Jurkat, Clone E6-1 (cell line): ENCODE measurements around the gene CLDN34.
A peak's percentile ranks its signal among the peaks of the same experiment; 100 is the strongest.

Experiments used
- DNase-seq: peaks from one replicate; pipeline ENCODE4 v3.0.0-alpha.2; 2011; ENCODE audit warnings: low read depth, low spot score
- H3K4me3 ChIP-seq: 2 replicates; pipeline ENCODE4 v1.5.1; 2011; ENCODE audit warnings: mild to moderate bottlenecking, low read length, control low read depth, moderate library complexity

Gene CLDN34

GRCh38 chrX:10011991-10012390, 44.8 kb downstream of the CLDN34 start:
- DNase-seq: no peak
- H3K4me3 ChIP-seq: no peak overlapping the region

GRCh38 chrX:10014462-10015354, 47.5 kb downstream of the CLDN34 start:
- peak; percentile 37 for DNase-seq

GRCh38 chrX:10015355-10015722, 48.2 kb downstream of the CLDN34 start:
- DNase-seq: no peak
- no peak overlapping the region; the same call in 1 of the 2 replicates for H3K4me3 ChIP-seq

More at GRCh38 chrX:10014462-10015354, 47.5 kb downstream of the CLDN34 start:
- H3K4me3 ChIP-seq: peak overlapping the region; percentile 37

- no peak overlapping the region; the same call in 1 of the 2 replicates for H3K4me3 ChIP-seq
- DNase-seq: no peak
Observed at GRCh38 chrX:10015723-10016518, 48.8 kb downstream of the CLDN34 start.

GRCh38 chrX:10016519-10017132, 49.5 kb downstream of the CLDN34 start:
- DNase-seq: no peak
- no peak overlapping the region for H3K4me3 ChIP-seq

GRCh38 chrX:10017872-10018271, 50.7 kb downstream of the CLDN34 start:
- H3K4me3 ChIP-seq: no peak overlapping the region
- DNase-seq: no peak
